Panc1 (cell line): ENCODE results near the gene ZNF582. TPM values are rescaled to one million over a fixed set of nuclear protein-coding genes. Genes with fewer than 3 reads are reported as not detected.
"Not testable (repeated sequence)": the region's sequence is repeated elsewhere in the genome, so short reads cannot be mapped to it uniquely, and the experiment has no call there.

ENCODE experiments used
- ATAC-seq: fragments of 200-7000 bp; cut with Tn5 transposase; 2 replicates; pipeline ENCODE4 v1.9.1; 2020; ENCODE audit warnings: mild to moderate bottlenecking, moderate library complexity
- BruUV-seq: library from RNA; stranded (reverse); fragments of 400-500 nt; replicated peaks from 2 replicates; lab custom pipeline; 2021; lab: Mats Ljungman, UMichigan
- CTCF ChIA-PET: fragments of 300-600 bp; sonication (Branson Sonifier 250); formaldehyde crosslinking; loops from one replicate; lab custom pipeline; 2022; ENCODE audit warnings: antibody characterized with exemption; lab: Charles Lee
- POLR2A ChIA-PET: fragments of 300-600 bp; sonication (Branson Sonifier 250); formaldehyde crosslinking; loops from one replicate; lab custom pipeline; 2022; ENCODE audit warnings: antibody characterized with exemption; lab: Charles Lee
- DNase-seq: peaks from one replicate; pipeline ENCODE4 v3.0.0-alpha.2; 2010; ENCODE audit warnings: low read depth, low spot score
- H3K27ac ChIP-seq: 2 replicates; pipeline ENCODE4 v1.5.1; 2011; ENCODE audit warnings: mild to moderate bottlenecking, low read length, inconsistent platforms
- H3K27me3 ChIP-seq: fragments of 200-500 bp; sonication (Bioruptor generic); 2 replicates; pipeline ENCODE4 v1.6.0; 2014; ENCODE audit warnings: low read length, inconsistent platforms; ENCODE audit not compliant: control insufficient read depth, insufficient read depth
- H3K36me3 ChIP-seq: fragments of 200-500 bp; sonication (Bioruptor generic); 2 replicates; pipeline ENCODE4 v1.5.1; 2014; ENCODE audit warnings: inconsistent platforms, mild to moderate bottlenecking, low read length, moderate library complexity; ENCODE audit not compliant: control insufficient read depth, insufficient read depth
- H3K4me1 ChIP-seq: 2 replicates; pipeline ENCODE4 v1.5.1; 2011; ENCODE audit warnings: inconsistent platforms, mild to moderate bottlenecking, low read length, moderate library complexity; ENCODE audit not compliant: control insufficient read depth, insufficient read depth
- H3K4me3 ChIP-seq, 2 experiments: 2 replicates each; pipeline ENCODE4 v1.5.1; 2011 to 2012; ENCODE audit warnings: low read depth in 2 of 2, low read length in 2 of 2, mild to moderate bottlenecking in 2 of 2, inconsistent platforms in 1 of 2, moderate library complexity in 1 of 2
- H3K9me3 ChIP-seq: fragments of 200-500 bp; sonication (Bioruptor generic); 2 replicates; pipeline ENCODE4 v1.5.1; 2014; ENCODE audit warnings: low read depth, mild to moderate bottlenecking, inconsistent platforms, low read length, moderate library complexity; ENCODE audit not compliant: control insufficient read depth, insufficient read depth
- POLR2AphosphoS5 ChIP-seq: IDR thresholded peaks from 2 replicates; pipeline ENCODE4 v1.6.1; 2012; ENCODE audit warnings: mild to moderate bottlenecking, low read depth, low read length, moderate library complexity
- SIN3A ChIP-seq: IDR thresholded peaks from 2 replicates; pipeline ENCODE4 v1.6.1; 2012; ENCODE audit warnings: low read depth, mild to moderate bottlenecking, low read length, moderate library complexity, borderline replicate concordance; ENCODE audit not compliant: insufficient read depth
- TCF7L2 ChIP-seq: IDR thresholded peaks from 2 replicates; pipeline ENCODE4 v1.6.1; 2011; ENCODE audit warnings: mild to moderate bottlenecking, low read depth, low read length, inconsistent platforms
- in situ Hi-C: cut with HindIII; loops from 2 replicates; pipeline ENCODE4 v1.10.0; 2016; ENCODE audit warnings: low sequenced_read_pairs, low pct_unique_long_range_greater_than_20kb
- intact Hi-C: fragments of 100-400 bp; cut with micrococcal nuclease; formaldehyde crosslinking; loops from one replicate; pipeline ENCODE4 v1.10.0; 2022; ENCODE audit not compliant: unreplicated experiment
- total RNA-seq: library from RNA; stranded (reverse); gene quantifications from one replicate; pipeline ENCODE4 v1.2.1, GENCODE V29; 2021; ENCODE audit not compliant: unreplicated experiment
- TF ChIP-seq, protein P1 (sequence below): fragments of 450-650 bp; IDR thresholded peaks from 2 replicates; pipeline ENCODE4 v1.5.1; 2017; ENCODE audit warnings: mild to moderate bottlenecking
- TF ChIP-seq, protein P2 (sequence below), 2 experiments: IDR thresholded peaks; 2 replicates each; pipeline ENCODE4 v1.6.1; 2011 to 2012; ENCODE audit warnings: low read depth in 2 of 2, control low read depth in 1 of 2, low read length in 1 of 2, mild to moderate bottlenecking in 1 of 2, moderate library complexity in 1 of 2; ENCODE audit not compliant: insufficient read depth in 1 of 2

The ZNF582 gene
- total RNA-seq, 1 experiment from 2014 or later, result 2.0 TPM

GRCh38 chr19:56347163-56347778 lies 46.1 kb downstream of the ZNF582 start:
- Histone ChIP-seq H3K27ac (no peak overlapping the region), H3K36me3 (no peaks in the 10 kb centered on the region), H3K4me3 (no peak overlapping the region), H3K27me3 (no peaks in the 10 kb centered on the region), H3K9me3 (peaks cover 7% of the 10 kb centered on the region; the same call in 1 of the 2 replicates), H3K4me1 (no peaks in the 10 kb centered on the region; the same call in 1 of the 2 replicates)
- in situ Hi-C loops, result no loop called here
- no TSS peak for BruUV-seq
- intact Hi-C loops, result no loop called here
- ChIA-PET CTCF (interaction anchor here (2.4 to 3.1 kb wide), 2 partner anchors 14 to 94 kb away, joined by 9 to 18 read pairs; no protein-coding TSS in a partner anchor), POLR2A (no interaction called here)
- DNase-seq (no peak), ATAC-seq (peak; percentile 42; the same call in 1 of the 2 replicates)
- TF ChIP-seq TCF7L2, result no peak
- no peak for TF ChIP-seq SIN3A

GRCh38 chr19:56341948-56342347 lies 51.4 kb downstream of the ZNF582 start:
- in situ Hi-C loops (no loop called here), intact Hi-C loops (no loop called here)
- DNase-seq, result no peak
- CTCF ChIA-PET, result no interaction called here
- no peak for TF ChIP-seq TCF7L2
- TF ChIP-seq SIN3A, result no peak
- no peak for TF ChIP-seq POLR2AphosphoS5
- TF ChIP-seq, protein P1, sequence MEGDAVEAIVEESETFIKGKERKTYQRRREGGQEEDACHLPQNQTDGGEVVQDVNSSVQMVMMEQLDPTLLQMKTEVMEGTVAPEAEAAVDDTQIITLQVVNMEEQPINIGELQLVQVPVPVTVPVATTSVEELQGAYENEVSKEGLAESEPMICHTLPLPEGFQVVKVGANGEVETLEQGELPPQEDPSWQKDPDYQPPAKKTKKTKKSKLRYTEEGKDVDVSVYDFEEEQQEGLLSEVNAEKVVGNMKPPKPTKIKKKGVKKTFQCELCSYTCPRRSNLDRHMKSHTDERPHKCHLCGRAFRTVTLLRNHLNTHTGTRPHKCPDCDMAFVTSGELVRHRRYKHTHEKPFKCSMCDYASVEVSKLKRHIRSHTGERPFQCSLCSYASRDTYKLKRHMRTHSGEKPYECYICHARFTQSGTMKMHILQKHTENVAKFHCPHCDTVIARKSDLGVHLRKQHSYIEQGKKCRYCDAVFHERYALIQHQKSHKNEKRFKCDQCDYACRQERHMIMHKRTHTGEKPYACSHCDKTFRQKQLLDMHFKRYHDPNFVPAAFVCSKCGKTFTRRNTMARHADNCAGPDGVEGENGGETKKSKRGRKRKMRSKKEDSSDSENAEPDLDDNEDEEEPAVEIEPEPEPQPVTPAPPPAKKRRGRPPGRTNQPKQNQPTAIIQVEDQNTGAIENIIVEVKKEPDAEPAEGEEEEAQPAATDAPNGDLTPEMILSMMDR, result no peak
- TF ChIP-seq, protein P2, sequence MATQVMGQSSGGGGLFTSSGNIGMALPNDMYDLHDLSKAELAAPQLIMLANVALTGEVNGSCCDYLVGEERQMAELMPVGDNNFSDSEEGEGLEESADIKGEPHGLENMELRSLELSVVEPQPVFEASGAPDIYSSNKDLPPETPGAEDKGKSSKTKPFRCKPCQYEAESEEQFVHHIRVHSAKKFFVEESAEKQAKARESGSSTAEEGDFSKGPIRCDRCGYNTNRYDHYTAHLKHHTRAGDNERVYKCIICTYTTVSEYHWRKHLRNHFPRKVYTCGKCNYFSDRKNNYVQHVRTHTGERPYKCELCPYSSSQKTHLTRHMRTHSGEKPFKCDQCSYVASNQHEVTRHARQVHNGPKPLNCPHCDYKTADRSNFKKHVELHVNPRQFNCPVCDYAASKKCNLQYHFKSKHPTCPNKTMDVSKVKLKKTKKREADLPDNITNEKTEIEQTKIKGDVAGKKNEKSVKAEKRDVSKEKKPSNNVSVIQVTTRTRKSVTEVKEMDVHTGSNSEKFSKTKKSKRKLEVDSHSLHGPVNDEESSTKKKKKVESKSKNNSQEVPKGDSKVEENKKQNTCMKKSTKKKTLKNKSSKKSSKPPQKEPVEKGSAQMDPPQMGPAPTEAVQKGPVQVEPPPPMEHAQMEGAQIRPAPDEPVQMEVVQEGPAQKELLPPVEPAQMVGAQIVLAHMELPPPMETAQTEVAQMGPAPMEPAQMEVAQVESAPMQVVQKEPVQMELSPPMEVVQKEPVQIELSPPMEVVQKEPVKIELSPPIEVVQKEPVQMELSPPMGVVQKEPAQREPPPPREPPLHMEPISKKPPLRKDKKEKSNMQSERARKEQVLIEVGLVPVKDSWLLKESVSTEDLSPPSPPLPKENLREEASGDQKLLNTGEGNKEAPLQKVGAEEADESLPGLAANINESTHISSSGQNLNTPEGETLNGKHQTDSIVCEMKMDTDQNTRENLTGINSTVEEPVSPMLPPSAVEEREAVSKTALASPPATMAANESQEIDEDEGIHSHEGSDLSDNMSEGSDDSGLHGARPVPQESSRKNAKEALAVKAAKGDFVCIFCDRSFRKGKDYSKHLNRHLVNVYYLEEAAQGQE (IDR thresholded peaks at IDR 0.05; ENCODE audit: insufficient read depth in 1 of 2, low read depth in 2 of 2, low read length in 1 of 2), result no peak
- POLR2A ChIA-PET, result interaction anchor here (0.6 kb wide), 2 partner anchors 85 to 190 kb away, joined by 3 to 9 read pairs; no protein-coding TSS in a partner anchor
- no peaks in the 10 kb centered on the region for H3K4me1 ChIP-seq
- no peak for ATAC-seq
- BruUV-seq, result no TSS peak
- no peak overlapping the region for H3K4me3 ChIP-seq
- H3K36me3 ChIP-seq, result no peaks in the 10 kb centered on the region
- peaks cover 5% of the 10 kb centered on the region; the same call in 1 of the 2 replicates for H3K27me3 ChIP-seq
- no peak overlapping the region for H3K27ac ChIP-seq
- H3K9me3 ChIP-seq, result peaks cover 26% of the 10 kb centered on the region; the same call in 1 of the 2 replicates

- H3K36me3 ChIP-seq, DNase-seq, H3K4me1 ChIP-seq, CTCF ChIA-PET, ATAC-seq, H3K27ac ChIP-seq, intact Hi-C loops, H3K4me3 ChIP-seq, POLR2A ChIA-PET, BruUV-seq, in situ Hi-C loops, H3K27me3 ChIP-seq: not testable (repeated sequence)
- peaks cover 26% of the 10 kb centered on the region; the same call in 1 of the 2 replicates for H3K9me3 ChIP-seq
These were observed 54.3 kb downstream of the ZNF582 start for GRCh38 chr19:56339031-56339430.

DNA sequence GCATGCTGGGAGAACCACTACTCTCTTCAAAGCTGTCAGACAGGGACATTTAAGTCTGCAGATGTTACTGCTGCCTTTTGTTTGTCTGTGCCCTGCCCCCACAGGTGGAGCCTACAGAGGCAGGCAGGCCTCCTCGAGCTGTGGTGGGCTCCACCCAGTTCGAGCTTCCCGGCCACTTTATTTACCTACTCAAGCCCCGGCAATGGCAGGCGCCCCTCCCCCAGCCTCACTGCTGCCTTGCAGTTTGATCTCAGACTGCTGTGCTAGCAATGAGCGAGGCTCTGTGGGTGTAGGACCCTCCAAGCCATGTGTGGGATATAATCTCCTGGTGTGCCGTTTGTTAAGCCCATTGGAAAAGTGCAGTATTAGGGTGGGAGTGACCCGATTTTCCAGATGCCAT lies 56.3 kb downstream of the ZNF582 start:
- POLR2A ChIA-PET, result interaction anchor here (0.6 kb wide), 1 partner anchor 138 kb away, joined by 5 read pairs; no protein-coding TSS in a partner anchor

GRCh38 chr19:56335371-56335770 lies 58.0 kb downstream of the ZNF582 start:
- intact Hi-C loops, H3K27me3 ChIP-seq, H3K9me3 ChIP-seq, H3K36me3 ChIP-seq, H3K27ac ChIP-seq, BruUV-seq, DNase-seq, in situ Hi-C loops, POLR2A ChIA-PET, ATAC-seq, H3K4me3 ChIP-seq, H3K4me1 ChIP-seq: not testable (repeated sequence)
- CTCF ChIA-PET, result interaction anchor here (2.7 kb wide), 1 partner anchor 82 kb away, joined by 128 read pairs; no protein-coding TSS in a partner anchor

More for the DNA sequence above, 56.3 kb downstream of the ZNF582 start:
- H3K4me1 ChIP-seq, CTCF ChIA-PET, in situ Hi-C loops, ATAC-seq, intact Hi-C loops, H3K27me3 ChIP-seq, H3K27ac ChIP-seq, BruUV-seq, DNase-seq, H3K4me3 ChIP-seq, H3K36me3 ChIP-seq: not testable (repeated sequence)
- H3K9me3 ChIP-seq, result peaks cover 17% of the 10 kb centered on the region; the same call in 1 of the 2 replicates
